ENCODE data around the gene CATSPER1.

The CATSPER1 gene

DNA sequence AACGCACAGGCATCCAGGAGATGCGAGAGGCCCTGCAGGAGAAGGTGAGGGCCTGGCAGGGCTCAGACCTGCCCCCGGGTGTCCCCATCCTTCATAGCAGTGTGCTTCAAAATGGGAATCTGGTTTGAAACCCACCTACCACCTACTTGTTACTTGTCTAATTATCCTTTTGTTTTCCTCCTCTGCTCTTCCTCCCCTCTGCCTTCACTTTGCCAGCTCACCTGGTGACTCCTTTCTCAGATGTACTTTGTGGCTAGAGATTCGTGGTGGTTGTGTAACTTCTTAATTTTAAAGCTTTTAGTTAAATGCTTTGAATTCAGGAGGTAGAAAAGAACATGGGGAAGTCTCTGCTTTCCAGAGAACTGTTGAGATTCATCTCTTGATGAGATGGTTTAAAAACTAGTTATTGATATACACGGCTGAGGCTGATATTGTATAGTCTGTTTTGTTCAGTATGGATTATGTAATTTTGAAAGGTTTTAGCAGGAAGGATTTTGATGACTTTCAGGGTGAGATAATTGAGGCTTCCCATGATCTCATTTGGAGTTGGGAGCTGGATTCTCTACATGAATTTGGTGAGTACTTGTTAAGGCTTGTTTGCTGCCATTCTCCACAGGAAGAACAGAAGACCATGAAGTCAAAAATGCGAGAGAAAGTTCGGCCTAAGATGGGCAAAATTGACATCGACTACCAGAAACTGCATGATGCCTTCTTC lies 33.8 kb upstream of the CATSPER1 start:
- Histone ChIP-seq H3K9me3 (replicated peaks in 1 of 2; ENCODE audit: control insufficient read depth in 2 of 2, insufficient read depth in 1 of 2, low read depth in 1 of 2, low read length in 2 of 2) (peaks cover 2 to 15% of the 10 kb centered on the region in 2 donors), H2BK15ac (ENCODE audit: low read length) (no peak overlapping the region), H2AFZ (ENCODE audit: low read length) (no peak overlapping the region), H3K27ac (replicated peaks; ENCODE audit: low read length) (no peak overlapping the region), H2BK120ac (ENCODE audit: low read depth, low read length) (no peak overlapping the region), H3K4me2 (ENCODE audit: insufficient read depth, low read length, poor library complexity, severe bottlenecking) (no peak overlapping the region), H3K14ac (ENCODE audit: low read length) (no peak overlapping the region), H2AK5ac (ENCODE audit: low read depth, low read length) (no peak overlapping the region), H4K8ac (ENCODE audit: low read depth, low read length) (no peak overlapping the region), H3K23ac (ENCODE audit: low read depth, low read length, poor library complexity) (no peak overlapping the region), H4K91ac (ENCODE audit: low read depth, low read length, poor library complexity) (no peak overlapping the region), H2BK12ac (ENCODE audit: low read length) (no peak overlapping the region), H3K18ac (ENCODE audit: low read length) (no peak overlapping the region), H2BK5ac (ENCODE audit: low read length) (no peak overlapping the region), H3K4me1 (ENCODE audit: control insufficient read depth in 2 of 2, insufficient read depth in 1 of 2, low read depth in 1 of 2, low read length in 2 of 2) (no peaks in the 10 kb centered on the region), H3K4me3 (ENCODE audit: low read length in 2 of 2) (no peak overlapping the region), H3K9ac (ENCODE audit: low read depth, low read length, poor library complexity) (no peak overlapping the region), H3K4ac (ENCODE audit: low read length) (no peak overlapping the region), H3K36me3 (replicated peaks in 1 of 2; ENCODE audit: control insufficient read depth in 2 of 2, insufficient read depth in 2 of 2, low read length in 2 of 2) (peaks cover 67 to 98% of the 10 kb centered on the region in 2 donors), H3K27me3 (ENCODE audit: control insufficient read depth in 3 of 3, insufficient read depth in 3 of 3, low read depth in 1 of 3, low read length in 3 of 3) (no peaks in the 10 kb centered on the region), H3K79me1 (ENCODE audit: low read depth, low read length) (peaks cover 2% of the 10 kb centered on the region)
- no peak for DNase-seq (ENCODE audit: low spot score)
- WGBS, 2 donors (ENCODE audit: extremely low coverage in 2 of 2, insufficient read length in 2 of 2, insufficient replicate concordance in 1 of 2): no CpG with 5 or more reads among the region's 8 CpGs

DNA sequence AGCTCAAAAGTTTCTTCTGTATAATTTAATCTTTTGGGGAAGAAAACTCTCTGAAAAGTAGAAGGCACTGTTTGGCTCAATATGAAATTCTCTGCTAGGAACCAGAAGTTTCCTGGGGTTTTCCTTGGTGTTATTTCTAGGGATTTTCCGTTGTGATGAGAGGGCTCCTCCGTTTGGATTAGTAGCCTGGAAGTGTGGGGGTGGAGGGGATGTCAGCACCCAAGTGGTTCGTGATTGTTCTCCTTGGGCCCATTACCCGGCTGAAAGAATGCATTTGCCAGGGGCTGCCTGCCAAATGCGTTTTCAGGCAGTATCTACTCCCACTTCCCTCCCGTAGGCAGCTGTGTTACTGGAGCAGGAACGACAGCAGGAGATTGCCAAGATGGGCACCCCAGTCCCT lies 30.2 kb upstream of the CATSPER1 start:
- Histone ChIP-seq H3K4ac (ENCODE audit: low read length) (no peak overlapping the region), H3K9ac (ENCODE audit: low read depth, low read length, poor library complexity) (no peak overlapping the region), H3K4me1 (ENCODE audit: control insufficient read depth in 2 of 2, insufficient read depth in 1 of 2, low read depth in 1 of 2, low read length in 2 of 2) (peaks cover 5 to 8% of the 10 kb centered on the region in 2 donors), H3K79me1 (ENCODE audit: low read depth, low read length) (peaks cover 6% of the 10 kb centered on the region), H2AK5ac (ENCODE audit: low read depth, low read length) (no peak overlapping the region), H3K14ac (ENCODE audit: low read length) (no peak overlapping the region), H3K23ac (ENCODE audit: low read depth, low read length, poor library complexity) (no peak overlapping the region), H3K27me3 (ENCODE audit: control insufficient read depth in 3 of 3, insufficient read depth in 3 of 3, low read depth in 1 of 3, low read length in 3 of 3) (no peaks in the 10 kb centered on the region), H3K4me3 (ENCODE audit: low read length in 2 of 2) (peak overlapping the region in 1 of 2 donors; percentile 37), H3K27ac (replicated peaks; ENCODE audit: low read length) (no peak overlapping the region), H4K91ac (ENCODE audit: low read depth, low read length, poor library complexity) (no peak overlapping the region), H3K18ac (ENCODE audit: low read length) (no peak overlapping the region), H2BK5ac (ENCODE audit: low read length) (no peak overlapping the region), H2BK120ac (ENCODE audit: low read depth, low read length) (no peak overlapping the region), H3K4me2 (ENCODE audit: insufficient read depth, low read length, poor library complexity, severe bottlenecking) (no peak overlapping the region), H3K36me3 (replicated peaks in 1 of 2; ENCODE audit: control insufficient read depth in 2 of 2, insufficient read depth in 2 of 2, low read length in 2 of 2) (peaks cover 54 to 82% of the 10 kb centered on the region in 2 donors), H2BK15ac (ENCODE audit: low read length) (no peak overlapping the region), H4K8ac (ENCODE audit: low read depth, low read length) (no peak overlapping the region), H3K9me3 (replicated peaks in 1 of 2; ENCODE audit: control insufficient read depth in 2 of 2, insufficient read depth in 1 of 2, low read depth in 1 of 2, low read length in 2 of 2) (no peaks in the 10 kb centered on the region), H2AFZ (ENCODE audit: low read length) (no peak overlapping the region), H2BK12ac (ENCODE audit: low read length) (no peak overlapping the region)
- DNase-seq (ENCODE audit: low spot score): no peak
- no CpG with 5 or more reads among the region's 7 CpGs for WGBS, 2 donors (ENCODE audit: extremely low coverage in 2 of 2, insufficient read length in 2 of 2, insufficient replicate concordance in 1 of 2)

DNA sequence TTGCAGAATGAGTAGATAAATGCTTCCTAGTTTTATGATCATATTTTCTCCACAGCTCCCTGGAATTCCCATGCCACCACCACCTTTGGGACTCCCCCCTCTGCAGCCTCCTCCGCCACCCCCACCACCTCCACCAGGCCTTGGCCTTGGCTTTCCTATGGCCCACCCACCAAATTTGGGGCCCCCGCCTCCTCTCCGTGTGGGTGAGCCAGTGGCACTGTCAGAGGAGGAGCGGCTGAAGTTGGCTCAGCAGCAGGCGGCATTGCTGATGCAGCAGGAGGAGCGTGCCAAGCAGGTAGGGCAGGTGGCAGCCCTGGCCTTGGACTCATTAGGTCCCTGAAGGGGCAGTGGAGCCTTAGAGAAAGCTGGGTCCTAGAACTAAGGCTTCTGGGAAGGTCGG lies 28.7 kb upstream of the CATSPER1 start:
- no peak overlapping the region for H2BK15ac ChIP-seq (ENCODE audit: low read length)
- no peak overlapping the region for H3K14ac ChIP-seq (ENCODE audit: low read length)
- H3K9me3 ChIP-seq (replicated peaks in 1 of 2; ENCODE audit: control insufficient read depth in 2 of 2, insufficient read depth in 1 of 2, low read depth in 1 of 2, low read length in 2 of 2): no peaks in the 10 kb centered on the region
- peak overlapping the region; percentile 69 for H3K23ac ChIP-seq (ENCODE audit: low read depth, low read length, poor library complexity)
- no peak overlapping the region for H3K9ac ChIP-seq (ENCODE audit: low read depth, low read length, poor library complexity)
- no peak overlapping the region for H4K8ac ChIP-seq (ENCODE audit: low read depth, low read length)
- peaks cover 41 to 67% of the 10 kb centered on the region in 2 donors for H3K36me3 ChIP-seq (replicated peaks in 1 of 2; ENCODE audit: control insufficient read depth in 2 of 2, insufficient read depth in 2 of 2, low read length in 2 of 2)
- no CpG with 5 or more reads among the region's 7 CpGs for WGBS, 2 donors (ENCODE audit: extremely low coverage in 2 of 2, insufficient read length in 2 of 2, insufficient replicate concordance in 1 of 2)
- peaks cover 6% of the 10 kb centered on the region for H3K79me1 ChIP-seq (ENCODE audit: low read depth, low read length)
- no peak overlapping the region for H2BK12ac ChIP-seq (ENCODE audit: low read length)
- no peak overlapping the region for H3K18ac ChIP-seq (ENCODE audit: low read length)
- peaks cover 12 to 15% of the 10 kb centered on the region in 2 donors for H3K4me1 ChIP-seq (ENCODE audit: control insufficient read depth in 2 of 2, insufficient read depth in 1 of 2, low read depth in 1 of 2, low read length in 2 of 2)
- H4K91ac ChIP-seq (ENCODE audit: low read depth, low read length, poor library complexity): no peak overlapping the region
- no peak for DNase-seq (ENCODE audit: low spot score)
- H3K27me3 ChIP-seq (ENCODE audit: control insufficient read depth in 3 of 3, insufficient read depth in 3 of 3, low read depth in 1 of 3, low read length in 3 of 3): no peaks in the 10 kb centered on the region
- no peak overlapping the region for H2BK120ac ChIP-seq (ENCODE audit: low read depth, low read length)
- no peak overlapping the region for H3K4me3 ChIP-seq (ENCODE audit: low read length in 2 of 2)
- no peak overlapping the region for H3K4ac ChIP-seq (ENCODE audit: low read length)
- H3K27ac ChIP-seq (replicated peaks; ENCODE audit: low read length): no peak overlapping the region
- H3K4me2 ChIP-seq (ENCODE audit: insufficient read depth, low read length, poor library complexity, severe bottlenecking): no peak overlapping the region
- no peak overlapping the region for H2AK5ac ChIP-seq (ENCODE audit: low read depth, low read length)
- H2AFZ ChIP-seq (ENCODE audit: low read length): no peak overlapping the region
- no peak overlapping the region for H2BK5ac ChIP-seq (ENCODE audit: low read length)

DNA sequence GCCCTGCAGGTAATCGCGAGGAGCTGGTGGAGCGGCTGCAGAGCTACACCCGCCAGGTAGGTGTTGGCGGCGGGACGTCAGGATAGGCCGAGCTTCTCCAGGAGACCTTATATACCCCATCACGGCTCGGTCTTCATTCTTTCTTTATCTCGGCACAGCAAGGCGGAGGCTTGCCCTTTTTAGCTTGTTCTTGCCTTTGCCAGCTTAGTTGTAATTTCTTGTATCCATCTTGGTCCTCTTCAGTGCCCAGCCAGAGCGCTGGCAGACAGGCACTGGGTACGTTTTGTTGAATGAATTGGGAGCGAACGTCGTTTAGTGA lies 26.3 kb upstream of the CATSPER1 start:
- no peak overlapping the region for H4K8ac ChIP-seq (ENCODE audit: low read depth, low read length)
- peak overlapping the region; percentile 91 for H3K4me2 ChIP-seq (ENCODE audit: insufficient read depth, low read length, poor library complexity, severe bottlenecking)
- peak overlapping the region; percentile 77 for H2BK5ac ChIP-seq (ENCODE audit: low read length)
- no peak overlapping the region for H4K91ac ChIP-seq (ENCODE audit: low read depth, low read length, poor library complexity)
- peak overlapping the region; percentile 90 for H2AFZ ChIP-seq (ENCODE audit: low read length)
- peak overlapping the region; percentile 97 for H3K18ac ChIP-seq (ENCODE audit: low read length)
- H3K27me3 ChIP-seq (ENCODE audit: control insufficient read depth in 3 of 3, insufficient read depth in 3 of 3, low read depth in 1 of 3, low read length in 3 of 3): no peaks in the 10 kb centered on the region
- peak overlapping the region; percentile 95 for H2AK5ac ChIP-seq (ENCODE audit: low read depth, low read length)
- WGBS, 2 donors (ENCODE audit: extremely low coverage in 2 of 2, insufficient read length in 2 of 2, insufficient replicate concordance in 1 of 2): no CpG with 5 or more reads among the region's 17 CpGs
- peak overlapping the region; percentile 87 for H3K14ac ChIP-seq (ENCODE audit: low read length)
- peak overlapping the region; percentile 10 for H3K4ac ChIP-seq (ENCODE audit: low read length)
- H3K4me1 ChIP-seq (ENCODE audit: control insufficient read depth in 2 of 2, insufficient read depth in 1 of 2, low read depth in 1 of 2, low read length in 2 of 2): peaks cover 19 to 23% of the 10 kb centered on the region in 2 donors
- DNase-seq (ENCODE audit: low spot score): no peak
- H3K27ac ChIP-seq (replicated peaks; ENCODE audit: low read length): no peak overlapping the region
- H3K36me3 ChIP-seq (replicated peaks in 1 of 2; ENCODE audit: control insufficient read depth in 2 of 2, insufficient read depth in 2 of 2, low read length in 2 of 2): peaks cover 22 to 44% of the 10 kb centered on the region in 2 donors
- peak overlapping the region; percentile 42 for H2BK120ac ChIP-seq (ENCODE audit: low read depth, low read length)
- no peak overlapping the region for H2BK15ac ChIP-seq (ENCODE audit: low read length)
- H3K23ac ChIP-seq (ENCODE audit: low read depth, low read length, poor library complexity): peak overlapping the region; percentile 77
- H3K4me3 ChIP-seq (ENCODE audit: low read length in 2 of 2): peak overlapping the region; percentile 93 to 96
- no peak overlapping the region for H2BK12ac ChIP-seq (ENCODE audit: low read length)
- H3K9me3 ChIP-seq (replicated peaks in 1 of 2; ENCODE audit: control insufficient read depth in 2 of 2, insufficient read depth in 1 of 2, low read depth in 1 of 2, low read length in 2 of 2): no peaks in the 10 kb centered on the region
- peaks cover 6% of the 10 kb centered on the region for H3K79me1 ChIP-seq (ENCODE audit: low read depth, low read length)
- peak overlapping the region; percentile 99 for H3K9ac ChIP-seq (ENCODE audit: low read depth, low read length, poor library complexity)
